ENCODE measurements around the gene FAM111A.

DNA sequence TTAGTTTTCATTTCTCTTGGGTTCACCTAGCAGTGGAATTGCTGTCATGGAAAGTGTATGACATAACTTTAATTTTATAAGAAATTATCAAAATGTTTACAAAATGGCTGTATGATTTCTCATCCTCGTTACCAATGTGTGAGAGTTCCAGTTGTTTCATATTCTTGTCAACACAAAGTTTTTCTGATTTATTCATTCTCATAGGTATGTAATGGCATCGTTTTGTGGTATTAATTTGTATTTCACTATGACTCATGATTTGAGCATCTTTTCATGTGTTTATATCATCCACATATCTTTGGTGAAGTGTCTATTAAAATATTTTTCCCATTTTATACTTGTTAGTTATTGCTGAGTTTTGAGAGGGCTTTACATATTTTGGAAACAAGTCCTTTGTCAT lies 30.2 kb upstream of the FAM111A start:
- TF ChIP-seq POLR2A (IDR thresholded peaks at IDR 0.05) = no peak
- TF ChIP-seq, protein P1, sequence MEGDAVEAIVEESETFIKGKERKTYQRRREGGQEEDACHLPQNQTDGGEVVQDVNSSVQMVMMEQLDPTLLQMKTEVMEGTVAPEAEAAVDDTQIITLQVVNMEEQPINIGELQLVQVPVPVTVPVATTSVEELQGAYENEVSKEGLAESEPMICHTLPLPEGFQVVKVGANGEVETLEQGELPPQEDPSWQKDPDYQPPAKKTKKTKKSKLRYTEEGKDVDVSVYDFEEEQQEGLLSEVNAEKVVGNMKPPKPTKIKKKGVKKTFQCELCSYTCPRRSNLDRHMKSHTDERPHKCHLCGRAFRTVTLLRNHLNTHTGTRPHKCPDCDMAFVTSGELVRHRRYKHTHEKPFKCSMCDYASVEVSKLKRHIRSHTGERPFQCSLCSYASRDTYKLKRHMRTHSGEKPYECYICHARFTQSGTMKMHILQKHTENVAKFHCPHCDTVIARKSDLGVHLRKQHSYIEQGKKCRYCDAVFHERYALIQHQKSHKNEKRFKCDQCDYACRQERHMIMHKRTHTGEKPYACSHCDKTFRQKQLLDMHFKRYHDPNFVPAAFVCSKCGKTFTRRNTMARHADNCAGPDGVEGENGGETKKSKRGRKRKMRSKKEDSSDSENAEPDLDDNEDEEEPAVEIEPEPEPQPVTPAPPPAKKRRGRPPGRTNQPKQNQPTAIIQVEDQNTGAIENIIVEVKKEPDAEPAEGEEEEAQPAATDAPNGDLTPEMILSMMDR (IDR thresholded peaks at IDR 0.05) = no peak

Data from right lobe of liver (tissue), 4 donors.